Measurements from ENCODE around the gene HIBADH. TPM values are rescaled to one million over a fixed set of nuclear protein-coding genes. Genes with fewer than 3 reads are reported as not detected.

Gene HIBADH
- total RNA-seq, 1 experiment from 2014 or later, result 23.2 TPM

DNA sequence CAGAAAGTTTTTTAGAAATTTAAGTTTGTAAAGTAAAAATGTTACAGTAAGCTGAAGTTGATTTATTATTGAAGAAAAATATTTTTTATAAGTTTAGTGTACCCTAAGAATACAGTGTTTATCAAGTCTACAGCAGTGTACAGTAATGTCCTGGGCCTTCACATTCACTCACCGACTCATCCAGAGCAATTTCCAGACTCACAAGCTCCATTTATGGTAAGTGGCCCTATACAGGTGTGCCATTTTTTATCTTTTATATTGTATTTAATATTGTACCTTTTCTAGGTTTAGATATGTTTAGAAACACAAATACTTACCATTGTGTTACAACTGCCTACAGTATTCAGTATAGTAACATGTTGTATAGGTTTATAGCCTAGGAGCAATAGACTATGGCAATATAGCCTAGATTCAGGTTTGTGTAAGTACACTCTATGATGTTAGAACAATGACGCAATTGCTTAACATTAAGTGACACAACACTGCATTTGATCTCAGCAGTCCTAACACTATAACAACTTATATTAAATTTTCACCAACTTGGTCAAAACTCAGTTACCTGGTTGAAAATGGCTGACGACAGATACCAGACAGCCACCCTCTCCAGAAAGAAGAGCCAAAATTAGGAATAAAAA lies 45.7 kb downstream of the HIBADH start:
- H3K36me3 Mint-ChIP-seq (ENCODE audit: insufficient read depth in 1 of 3, low read depth in 3 of 3), result peaks cover 40 to 47% (median 40%) of the 10 kb centered on the region in 3 experiments
- H2AFZ ChIP-seq (ENCODE audit: low read length), result no peak overlapping the region

More for the DNA sequence above, 45.7 kb downstream of the HIBADH start:
- Histone ChIP-seq H2BK20ac (ENCODE audit: low read depth, low read length, poor library complexity, severe bottlenecking) (no peak overlapping the region), H3K56ac (ENCODE audit: insufficient read length, low read depth, low read length) (no peak overlapping the region), H2AK5ac (ENCODE audit: insufficient read length, low read length) (no peak overlapping the region), H4K5ac (ENCODE audit: insufficient read length, low read depth, low read length) (no peak overlapping the region), H3K27ac (ENCODE audit: insufficient read length, low read depth, low read length) (no peak overlapping the region), H3K4me2 (ENCODE audit: insufficient read depth, insufficient read length, low read length) (no peak overlapping the region), H3K9ac (ENCODE audit: extremely low read depth, insufficient read length, low read length) (no peak overlapping the region), H3K79me1 (ENCODE audit: insufficient read depth, low read depth, low read length, poor library complexity, severe bottlenecking) (no peaks in the 10 kb centered on the region), H2BK15ac (ENCODE audit: low read depth, low read length) (no peak overlapping the region), H3K4me1 (ENCODE audit: insufficient read depth, low read length) (no peaks in the 10 kb centered on the region; the same call in 1 of the 2 replicates), H3K4ac (ENCODE audit: low read depth, low read length) (no peak overlapping the region), H4K8ac (replicated peaks; ENCODE audit: insufficient read length, low read depth, low read length) (no peak overlapping the region), H2BK12ac (ENCODE audit: insufficient read length, low read depth, low read length) (no peak overlapping the region), H3K14ac (ENCODE audit: insufficient read depth, low read length) (no peak overlapping the region), H3K23ac (ENCODE audit: insufficient read length, low read depth, low read length) (no peak overlapping the region), H4K20me1 (ENCODE audit: control insufficient read depth, insufficient read depth, insufficient read length) (no peaks in the 10 kb centered on the region), H3K27me3 (ENCODE audit: insufficient read depth, low read length) (no peaks in the 10 kb centered on the region), H3T11ph (ENCODE audit: low read length) (no peak overlapping the region), H2BK120ac (ENCODE audit: low read depth, low read length, poor library complexity, severe bottlenecking) (no peak overlapping the region), H3K9me3 (ENCODE audit: control insufficient read depth, low read depth, low read length) (peaks cover 4% of the 10 kb centered on the region), H4K91ac (ENCODE audit: insufficient read length, low read depth, low read length) (no peak overlapping the region), H3K18ac (ENCODE audit: insufficient read length, low read depth, low read length) (no peak overlapping the region), H3K23me2 (ENCODE audit: insufficient read length, low read depth, low read length, poor library complexity, severe bottlenecking) (no peaks in the 10 kb centered on the region), H2BK5ac (ENCODE audit: insufficient read length, low read length) (no peak overlapping the region), H3K79me2 (ENCODE audit: insufficient read depth, low read length) (no peaks in the 10 kb centered on the region)
- TF ChIP-seq CTCF (conservative IDR thresholded peaks at IDR 0.05), result no peak
- Mint-ChIP-seq H3K9me3 (peaks cover 21 to 28% of the 10 kb centered on the region in 2 experiments), H3K27ac (no peak overlapping the region), H3K27me3 (ENCODE audit: low read depth) (no peaks in the 10 kb centered on the region), H3K4me3 (no peak overlapping the region), H3K4me1 (peaks cover 5% of the 10 kb centered on the region in 2 experiments; a peak in 1 of 4 replicates)
- WGBS (ENCODE audit: extremely low coverage, insufficient read length, low lambda C conversion rate), result no CpG with 5 or more reads among the region's 3 CpGs
- no peak for DNase-seq

Data from H9 (cell line).